HepG2 (cell line): ENCODE measurements around the gene PLK3. TPM values are rescaled to one million over a fixed set of nuclear protein-coding genes. Genes with fewer than 3 reads are reported as not detected.
A peak's percentile ranks its signal among the peaks of the same experiment; 100 is the strongest.

Experiments
- ARHGAP35 ChIP-seq: sonication (generic); formaldehyde crosslinking; IDR thresholded peaks from 2 replicates; pipeline ENCODE4 v1.9.0; 2022; ENCODE audit warnings: mild to moderate bottlenecking, inconsistent platforms, moderate library complexity, missing genetic modification reagents, borderline replicate concordance
- FLYWCH1 ChIP-seq: sonication (generic); formaldehyde crosslinking; IDR thresholded peaks from 2 replicates; pipeline ENCODE4 v1.8.1; 2023; ENCODE audit warnings: mild to moderate bottlenecking, missing genetic modification reagents
- MTF2 ChIP-seq: sonication (generic); formaldehyde crosslinking; IDR thresholded peaks from 2 replicates; pipeline ENCODE4 v1.5.0; 2020; ENCODE audit warnings: missing genetic modification reagents, borderline replicate concordance
- SKIL ChIP-seq: sonication (generic); formaldehyde crosslinking; IDR thresholded peaks from 2 replicates; pipeline ENCODE4 v1.8.0; 2022; ENCODE audit warnings: missing genetic modification reagents, mild to moderate bottlenecking, moderate library complexity, borderline replicate concordance
- ZFP36L1 ChIP-seq: sonication (generic); formaldehyde crosslinking; IDR thresholded peaks from 2 replicates; pipeline ENCODE4 v1.8.0; 2022; ENCODE audit warnings: mild to moderate bottlenecking, missing genetic modification reagents, moderate library complexity
- ZNF30 ChIP-seq: sonication (generic); formaldehyde crosslinking; IDR thresholded peaks from 2 replicates; pipeline ENCODE4 v1.5.0; 2020; ENCODE audit warnings: mild to moderate bottlenecking, missing genetic modification reagents
- ZNF318 ChIP-seq: sonication (generic); formaldehyde crosslinking; IDR thresholded peaks from 2 replicates; pipeline ENCODE4 v1.4.0; 2020; ENCODE audit warnings: mild to moderate bottlenecking, missing genetic modification reagents
- ZNF713 ChIP-seq: sonication (generic); formaldehyde crosslinking; IDR thresholded peaks from 2 replicates; pipeline ENCODE4 v1.4.0; 2020; ENCODE audit warnings: mild to moderate bottlenecking, missing genetic modification reagents
- polyA plus RNA-seq, 8 experiments: library from polyadenylated mRNA; depleted of rRNA in 3 of 8; stranded (reverse) in 7 of 8; unstranded in 1 of 8; fragments of >200 nt; fragmentation: Illumina TruSeq in 4 of 8; extraction: Trizol in 4 of 8; gene quantifications; 2 replicates each; pipeline versions ENCODE4 v1.2.1 to v1.2.3, GENCODE V29; 2011 to 2016; ENCODE audit warnings: low read depth in 4 of 8, missing spikeins in 1 of 8, mixed read lengths in 1 of 8; ENCODE audit not compliant: insufficient read depth in 1 of 8
- total RNA-seq, 5 experiments: library from RNA; depleted of rRNA; stranded (reverse); fragments of >200 nt; fragmentation: Illumina TruSeq; extraction: Trizol; gene quantifications; 2 replicates each; pipeline ENCODE4 v1.2.3, GENCODE V29; 2016; ENCODE audit warnings: low read depth in 1 of 5
- TF ChIP-seq, protein P1 (sequence below): sonication (generic); formaldehyde crosslinking; IDR thresholded peaks from 2 replicates; pipeline ENCODE4 v1.8.1; 2023; ENCODE audit warnings: missing genetic modification reagents, inconsistent platforms, borderline replicate concordance
- TF ChIP-seq, protein P2 (sequence below): sonication (generic); formaldehyde crosslinking; IDR thresholded peaks from 2 replicates; pipeline ENCODE4 v1.9.0; 2022; ENCODE audit warnings: low read depth, missing genetic modification reagents
- TF ChIP-seq, protein P3 (sequence below), 2 experiments: sonication (generic) in 1 of 2; formaldehyde crosslinking in 1 of 2; IDR thresholded peaks; 2 replicates each; pipeline versions ENCODE4 v1.4.0 to v1.6.1; 2018 to 2020; ENCODE audit warnings: missing genetic modification reagents in 2 of 2, borderline replicate concordance in 1 of 2, low read depth in 1 of 2, mild to moderate bottlenecking in 1 of 2, missing biosample characterization in 1 of 2

PLK3 gene
- total and polyA plus RNA-seq, 2 of the 13 experiments (the other 11 are each of a cell fraction or from before 2014, with no cell fraction given): 9.8 to 16.9 TPM

DNA sequence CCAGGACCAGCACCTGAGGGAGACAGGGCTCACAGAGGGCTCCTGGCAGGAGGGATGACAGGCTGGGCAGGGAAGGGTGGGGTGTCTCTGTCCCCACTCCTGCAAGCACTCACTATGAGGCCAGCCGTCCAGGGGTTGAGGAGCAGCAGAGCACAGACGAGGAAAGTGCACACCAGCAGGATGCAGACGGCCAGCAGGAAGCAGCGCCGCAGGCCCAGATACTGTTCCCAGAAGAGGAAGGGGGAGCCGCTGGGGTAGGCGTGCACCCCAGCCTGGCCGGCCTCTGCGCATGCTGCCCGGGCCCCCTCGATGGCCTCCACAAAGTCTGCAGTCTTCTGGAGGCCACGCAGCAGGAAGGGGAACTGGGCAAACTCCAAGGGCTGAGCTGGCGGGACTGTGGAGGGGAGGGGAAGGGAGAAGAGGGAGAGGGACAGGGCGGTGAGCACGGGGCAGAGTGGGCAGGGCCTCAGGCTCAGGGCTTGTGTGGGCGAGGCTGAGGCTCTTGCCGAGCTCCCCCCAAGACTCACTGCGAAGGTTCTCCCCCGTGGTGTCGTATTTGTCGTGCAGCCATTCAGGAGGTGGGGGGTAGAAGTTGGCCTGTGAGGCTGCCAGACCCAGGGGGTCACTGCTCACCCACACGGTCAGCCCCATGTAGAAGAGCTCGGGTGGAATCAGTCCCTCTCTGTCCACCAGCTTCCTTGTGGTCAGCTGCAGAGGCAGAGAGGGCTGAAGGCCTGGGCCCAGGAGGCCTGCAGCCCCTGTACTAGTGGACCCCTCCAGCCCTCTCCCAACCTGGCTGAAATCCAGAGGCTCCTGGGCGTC lies 26.4 kb downstream of the PLK3 start (continued):
- peak; percentile 41; the same call in 1 of the 2 replicates for TF ChIP-seq ZNF713 (CRISPR knock-in tag)
- no peak for TF ChIP-seq ZFP36L1 (CRISPR knock-in tag)
- TF ChIP-seq, protein P1, sequence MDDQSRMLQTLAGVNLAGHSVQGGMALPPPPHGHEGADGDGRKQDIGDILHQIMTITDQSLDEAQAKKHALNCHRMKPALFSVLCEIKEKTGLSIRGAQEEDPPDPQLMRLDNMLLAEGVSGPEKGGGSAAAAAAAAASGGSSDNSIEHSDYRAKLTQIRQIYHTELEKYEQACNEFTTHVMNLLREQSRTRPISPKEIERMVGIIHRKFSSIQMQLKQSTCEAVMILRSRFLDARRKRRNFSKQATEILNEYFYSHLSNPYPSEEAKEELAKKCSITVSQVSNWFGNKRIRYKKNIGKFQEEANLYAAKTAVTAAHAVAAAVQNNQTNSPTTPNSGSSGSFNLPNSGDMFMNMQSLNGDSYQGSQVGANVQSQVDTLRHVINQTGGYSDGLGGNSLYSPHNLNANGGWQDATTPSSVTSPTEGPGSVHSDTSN: no peak
- TF ChIP-seq ZNF318: no peak
- TF ChIP-seq, protein P2, sequence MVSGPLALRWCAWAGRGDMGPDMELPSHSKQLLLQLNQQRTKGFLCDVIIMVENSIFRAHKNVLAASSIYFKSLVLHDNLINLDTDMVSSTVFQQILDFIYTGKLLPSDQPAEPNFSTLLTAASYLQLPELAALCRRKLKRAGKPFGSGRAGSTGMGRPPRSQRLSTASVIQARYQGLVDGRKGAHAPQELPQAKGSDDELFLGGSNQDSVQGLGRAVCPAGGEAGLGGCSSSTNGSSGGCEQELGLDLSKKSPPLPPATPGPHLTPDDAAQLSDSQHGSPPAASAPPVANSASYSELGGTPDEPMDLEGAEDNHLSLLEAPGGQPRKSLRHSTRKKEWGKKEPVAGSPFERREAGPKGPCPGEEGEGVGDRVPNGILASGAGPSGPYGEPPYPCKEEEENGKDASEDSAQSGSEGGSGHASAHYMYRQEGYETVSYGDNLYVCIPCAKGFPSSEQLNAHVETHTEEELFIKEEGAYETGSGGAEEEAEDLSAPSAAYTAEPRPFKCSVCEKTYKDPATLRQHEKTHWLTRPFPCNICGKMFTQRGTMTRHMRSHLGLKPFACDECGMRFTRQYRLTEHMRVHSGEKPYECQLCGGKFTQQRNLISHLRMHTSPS (CRISPR knock-in tag): peak; percentile 83
- 0 out of 2 replicates have a peak, but pooled peaks have one; percentile 53 for TF ChIP-seq ZNF30 (CRISPR knock-in tag)
- TF ChIP-seq, protein P3, sequence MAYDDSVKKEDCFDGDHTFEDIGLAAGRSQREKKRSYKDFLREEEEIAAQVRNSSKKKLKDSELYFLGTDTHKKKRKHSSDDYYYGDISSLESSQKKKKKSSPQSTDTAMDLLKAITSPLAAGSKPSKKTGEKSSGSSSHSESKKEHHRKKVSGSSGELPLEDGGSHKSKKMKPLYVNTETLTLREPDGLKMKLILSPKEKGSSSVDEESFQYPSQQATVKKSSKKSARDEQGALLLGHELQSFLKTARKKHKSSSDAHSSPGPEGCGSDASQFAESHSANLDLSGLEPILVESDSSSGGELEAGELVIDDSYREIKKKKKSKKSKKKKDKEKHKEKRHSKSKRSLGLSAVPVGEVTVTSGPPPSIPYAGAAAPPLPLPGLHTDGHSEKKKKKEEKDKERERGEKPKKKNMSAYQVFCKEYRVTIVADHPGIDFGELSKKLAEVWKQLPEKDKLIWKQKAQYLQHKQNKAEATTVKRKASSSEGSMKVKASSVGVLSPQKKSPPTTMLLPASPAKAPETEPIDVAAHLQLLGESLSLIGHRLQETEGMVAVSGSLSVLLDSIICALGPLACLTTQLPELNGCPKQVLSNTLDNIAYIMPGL (CRISPR knock-in tag; IDR thresholded peaks at IDR 0.05; ENCODE audit: borderline replicate concordance in 1 of 2, low read depth in 1 of 2): peak in 1 of 2 experiments; percentile 8; a peak in 3 of 4 replicates
- TF ChIP-seq FLYWCH1 (CRISPR knock-in tag): no peak
- no peak for TF ChIP-seq MTF2
- no peak for TF ChIP-seq ARHGAP35 (CRISPR knock-in tag)
- peak; percentile 64; the same call in 1 of the 2 replicates for TF ChIP-seq SKIL (CRISPR knock-in tag)
